Stomach (tissue), 4 donors: Measurements from ENCODE around the gene KIAA1958.

Source experiments
- CTCF ChIP-seq, 7 experiments: fragments of 450-650 bp in 4 of 7; fragments of 200-600 bp in 3 of 7; sonication (generic) in 3 of 7; IDR thresholded peaks; one replicate each; pipeline ENCODE4 v1.5.1; 2016 to 2019; ENCODE audit warnings: antibody characterized with exemption in 7 of 7, control low read depth in 2 of 7, mild to moderate bottlenecking in 1 of 7
- EP300 ChIP-seq: sonication (generic); formaldehyde crosslinking; IDR thresholded peaks from one replicate; pipeline ENCODE4 v1.6.1; 2017; ENCODE audit warnings: antibody characterized with exemption
- POLR2AphosphoS5 ChIP-seq, 3 donors: sonication (generic); formaldehyde crosslinking; IDR thresholded peaks; one replicate each; pipeline ENCODE4 v1.6.1; 2016; ENCODE audit warnings: antibody characterized with exemption in 3 of 3

DNA sequence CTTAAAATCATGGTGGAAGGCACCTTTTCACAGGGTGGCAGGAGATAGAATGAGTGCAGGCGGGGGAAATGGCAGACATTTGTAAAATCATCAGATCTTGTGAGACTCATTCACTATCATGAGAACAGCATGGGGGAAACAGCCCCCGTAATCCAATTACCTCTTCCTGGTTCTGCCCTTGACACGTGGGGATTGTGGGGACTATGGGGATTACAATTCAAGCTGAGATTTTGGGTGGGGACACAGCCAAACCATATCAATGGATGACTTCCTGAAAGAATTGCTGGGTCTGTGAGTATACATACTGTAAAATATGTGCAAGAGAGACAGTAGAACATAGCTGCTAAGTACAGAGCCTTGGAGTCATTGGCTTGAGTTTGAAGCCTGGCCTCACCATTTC is 47.0 kb downstream of the KIAA1958 start:
- TF ChIP-seq EP300 (no peak), CTCF (IDR thresholded peaks at IDR 0.05) (no peak), POLR2AphosphoS5 (IDR thresholded peaks at IDR 0.05) (no peak)
